Endothelial cell of umbilical vein (primary cell): ENCODE data around the gene IGSF9B. TPM values are rescaled to one million over a fixed set of nuclear protein-coding genes. Genes with fewer than 3 reads are reported as not detected.

Experiments used
- BruUV-seq: library from RNA; stranded (reverse); fragments of 400-500 nt; replicated peaks from 2 replicates; lab custom pipeline; 2021; lab: Mats Ljungman, UMichigan
- CTCF ChIA-PET: fragments of 300-600, 350-600 bp; sonication (Branson Sonifier 250); formaldehyde crosslinking; loops from one replicate; lab custom pipeline; 2021; ENCODE audit warnings: antibody characterized with exemption, inconsistent platforms; lab: Charles Lee
- POLR2A ChIA-PET: fragments of 300-600, 350-600 bp; sonication (Branson Sonifier 250); formaldehyde crosslinking; loops from one replicate; lab custom pipeline; 2021; ENCODE audit warnings: antibody characterized with exemption, inconsistent platforms; lab: Charles Lee
- DNase-seq: peaks from one replicate; pipeline ENCODE4 v3.0.0-alpha.2; 2011; ENCODE audit warnings: low read depth, low spot score
- FAIRE-seq: peaks from 2 replicates; lab custom pipeline; 2011; peaks lifted over from hg19 to GRCh38; lab: Jason Lieb, UNC
- H2AFZ ChIP-seq: 2 replicates; pipeline ENCODE4 v1.6.0; 2012; ENCODE audit warnings: low read depth, low read length, control low read depth, inconsistent platforms
- H3K27ac ChIP-seq: 2 replicates; pipeline ENCODE4 v1.5.1; 2011; ENCODE audit warnings: low read depth, mild to moderate bottlenecking, control low read depth, low read length, moderate library complexity; ENCODE audit not compliant: insufficient read depth
- H3K27me3 ChIP-seq, 2 experiments: 2 replicates each; pipeline versions ENCODE4 v1.6.0 to v1.6.1; 2011; ENCODE audit warnings: low read length in 2 of 2, mixed read lengths in 1 of 2; ENCODE audit not compliant: control insufficient read depth in 2 of 2, insufficient read depth in 2 of 2
- H3K36me3 ChIP-seq, 2 experiments: 2 replicates in 1 of 2; 3 replicates in 1 of 2; pipeline ENCODE4 v1.5.1; 2011; ENCODE audit warnings: low read length in 2 of 2, mild to moderate bottlenecking in 1 of 2, moderate library complexity in 1 of 2; ENCODE audit not compliant: control insufficient read depth in 2 of 2, insufficient read depth in 2 of 2; ENCODE audit errors: extremely low read depth in 1 of 2
- H3K4me1 ChIP-seq: 3 replicates; pipeline ENCODE4 v1.5.1; 2011; ENCODE audit warnings: mild to moderate bottlenecking, low read length; ENCODE audit not compliant: control insufficient read depth, insufficient read depth; ENCODE audit errors: extremely low read depth
- H3K4me2 ChIP-seq: 2 replicates; pipeline ENCODE4 v1.6.1; 2011; ENCODE audit warnings: low read length, control low read depth, mixed read lengths; ENCODE audit not compliant: insufficient read depth
- H3K4me3 ChIP-seq, 3 experiments: fragments of 200-600 bp in 1 of 3; sonication (generic), shearing (Covaris generic) in 1 of 3; replicated peaks in 1 of 3; 2 replicates each; pipeline ENCODE4 v1.5.1; 2011 to 2016; ENCODE audit warnings: control low read depth in 3 of 3, low read length in 3 of 3, mild to moderate bottlenecking in 2 of 3, inconsistent platforms in 1 of 3, low read depth in 1 of 3, moderate library complexity in 1 of 3; ENCODE audit not compliant: insufficient read depth in 1 of 3
- H3K79me2 ChIP-seq: 2 replicates; pipeline ENCODE4 v1.6.0; 2012; ENCODE audit warnings: low read length, inconsistent platforms; ENCODE audit not compliant: control insufficient read depth, insufficient read depth
- H3K9ac ChIP-seq: replicated peaks from 2 replicates; pipeline ENCODE3; 2011; ENCODE audit warnings: low read length, control low read depth; ENCODE audit not compliant: insufficient read depth; ENCODE audit errors: extremely low read depth
- H3K9me1 ChIP-seq: replicated peaks from 3 replicates; pipeline ENCODE4 v1.6.0; 2011; ENCODE audit warnings: mild to moderate bottlenecking, low read length; ENCODE audit not compliant: control insufficient read depth, insufficient read depth; ENCODE audit errors: extremely low read depth
- H3K9me3 ChIP-seq: replicated peaks from 2 replicates; pipeline ENCODE4 v1.5.1; 2012; ENCODE audit warnings: low read length, inconsistent platforms; ENCODE audit not compliant: control insufficient read depth, insufficient read depth
- H4K20me1 ChIP-seq: replicated peaks from 2 replicates; pipeline ENCODE3; 2011; ENCODE audit warnings: mild to moderate bottlenecking, low read length; ENCODE audit not compliant: control insufficient read depth, insufficient read depth; ENCODE audit errors: extremely low read depth
- EZH2 ChIP-seq: IDR thresholded peaks from 2 replicates; pipeline ENCODE4 v1.6.1; 2012; ENCODE audit warnings: borderline replicate concordance, low read depth, mild to moderate bottlenecking, moderate library complexity, low read length, inconsistent platforms; ENCODE audit not compliant: severe bottlenecking
- FOS ChIP-seq: IDR thresholded peaks from 2 replicates; pipeline ENCODE4 v1.6.1; 2011; ENCODE audit warnings: mild to moderate bottlenecking, low read length, moderate library complexity, borderline replicate concordance; ENCODE audit not compliant: insufficient read depth
- GATA2 ChIP-seq: IDR thresholded peaks from 2 replicates; pipeline ENCODE4 v1.7.0; 2011; ENCODE audit warnings: low read depth, mild to moderate bottlenecking, moderate library complexity, mixed read lengths, low read length; ENCODE audit not compliant: insufficient read length, insufficient read depth
- JUN ChIP-seq: IDR thresholded peaks from 2 replicates; pipeline ENCODE4 v1.6.1; 2011; ENCODE audit warnings: borderline replicate concordance, low read depth; ENCODE audit not compliant: insufficient read length, insufficient read depth
- MYC ChIP-seq: IDR thresholded peaks from one replicate; pipeline ENCODE4 v1.6.1; 2011; ENCODE audit warnings: mild to moderate bottlenecking, low read depth, low read length
- POLR2A ChIP-seq: IDR thresholded peaks from 2 replicates; pipeline ENCODE4 v1.6.1; 2012; ENCODE audit warnings: low read depth, mild to moderate bottlenecking, control low read depth, low read length
- POLR2AphosphoS5 ChIP-seq: IDR thresholded peaks from 2 replicates; pipeline ENCODE4 v1.6.1; 2012; ENCODE audit warnings: low read depth, mild to moderate bottlenecking, control low read depth, low read length, moderate library complexity; ENCODE audit not compliant: insufficient read depth
- dilution Hi-C: fragments of 300-500 bp; cut with MboI; formaldehyde crosslinking; loops from one replicate; pipeline ENCODE4 v1.15.0; 2019; ENCODE audit warnings: low sequenced_read_pairs; ENCODE audit not compliant: extremely low pct_ligation_motif_present
- intact Hi-C: fragments of 100-400 bp; cut with micrococcal nuclease; formaldehyde crosslinking; loops from one replicate; pipeline ENCODE4 v1.10.0; 2022
- polyA plus RNA-seq, 4 experiments: library from polyadenylated mRNA; depleted of rRNA in 3 of 4; stranded (reverse) in 3 of 4; unstranded in 1 of 4; fragments of >200 nt; gene quantifications; 2 replicates each; pipeline versions ENCODE4 v1.2.1 to v1.2.3, GENCODE V29; 2011 to 2012; ENCODE audit warnings: missing spikeins in 1 of 4
- total RNA-seq: library from RNA; stranded (reverse); gene quantifications from 2 replicates; pipeline ENCODE4 v1.2.3, GENCODE V29; 2021
- TF ChIP-seq, protein P1 (sequence below): IDR thresholded peaks from 2 replicates; pipeline ENCODE4 v1.6.1; 2011; ENCODE audit not compliant: insufficient read depth, insufficient read length
- TF ChIP-seq, protein P2 (sequence below), 2 donors: IDR thresholded peaks; 1 replicate in 1 of 2; 2 replicates in 1 of 2; pipeline ENCODE4 v1.5.1; 2011; ENCODE audit warnings: low read length in 2 of 2, mild to moderate bottlenecking in 2 of 2, moderate library complexity in 2 of 2, control low read depth in 1 of 2, inconsistent platforms in 1 of 2, low read depth in 1 of 2; ENCODE audit not compliant: insufficient read depth in 1 of 2; ENCODE audit errors: extremely low read depth in 1 of 2

The IGSF9B gene
- total and polyA plus RNA-seq, 2 donors (not counting 3 experiments of a cell fraction or from before 2014, with no cell fraction given) = 0.15 to 0.18 TPM

DNA sequence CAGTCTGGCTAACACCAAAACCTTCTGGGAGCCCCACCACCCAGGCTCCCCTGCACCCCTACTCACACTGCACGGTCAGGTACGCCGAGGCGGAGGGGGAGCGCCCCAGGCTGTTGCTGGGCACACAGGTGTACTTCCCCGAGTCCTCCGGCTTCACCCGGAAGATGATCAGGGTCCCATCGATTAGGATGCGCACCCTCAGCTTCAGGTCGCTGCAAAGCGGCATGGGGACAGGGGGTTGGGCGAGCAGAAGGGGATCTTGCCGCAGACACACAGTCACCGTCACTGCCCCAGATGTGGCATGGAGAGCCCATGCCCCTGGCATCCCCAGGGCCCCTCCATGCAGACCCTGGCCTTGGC lies 21.2 kb downstream of the IGSF9B start:
- POLR2A ChIA-PET = no interaction called here
- H3K79me2 ChIP-seq = no peaks in the 10 kb centered on the region
- no peaks in the 10 kb centered on the region for H3K4me1 ChIP-seq
- no peak for FAIRE-seq
- H2AFZ ChIP-seq = no peak overlapping the region
- TF ChIP-seq, protein P1, sequence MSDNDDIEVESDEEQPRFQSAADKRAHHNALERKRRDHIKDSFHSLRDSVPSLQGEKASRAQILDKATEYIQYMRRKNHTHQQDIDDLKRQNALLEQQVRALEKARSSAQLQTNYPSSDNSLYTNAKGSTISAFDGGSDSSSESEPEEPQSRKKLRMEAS = no peak
- no peak for TF ChIP-seq MYC
- no peak for TF ChIP-seq JUN
- no peak for TF ChIP-seq FOS
- TF ChIP-seq, protein P2, sequence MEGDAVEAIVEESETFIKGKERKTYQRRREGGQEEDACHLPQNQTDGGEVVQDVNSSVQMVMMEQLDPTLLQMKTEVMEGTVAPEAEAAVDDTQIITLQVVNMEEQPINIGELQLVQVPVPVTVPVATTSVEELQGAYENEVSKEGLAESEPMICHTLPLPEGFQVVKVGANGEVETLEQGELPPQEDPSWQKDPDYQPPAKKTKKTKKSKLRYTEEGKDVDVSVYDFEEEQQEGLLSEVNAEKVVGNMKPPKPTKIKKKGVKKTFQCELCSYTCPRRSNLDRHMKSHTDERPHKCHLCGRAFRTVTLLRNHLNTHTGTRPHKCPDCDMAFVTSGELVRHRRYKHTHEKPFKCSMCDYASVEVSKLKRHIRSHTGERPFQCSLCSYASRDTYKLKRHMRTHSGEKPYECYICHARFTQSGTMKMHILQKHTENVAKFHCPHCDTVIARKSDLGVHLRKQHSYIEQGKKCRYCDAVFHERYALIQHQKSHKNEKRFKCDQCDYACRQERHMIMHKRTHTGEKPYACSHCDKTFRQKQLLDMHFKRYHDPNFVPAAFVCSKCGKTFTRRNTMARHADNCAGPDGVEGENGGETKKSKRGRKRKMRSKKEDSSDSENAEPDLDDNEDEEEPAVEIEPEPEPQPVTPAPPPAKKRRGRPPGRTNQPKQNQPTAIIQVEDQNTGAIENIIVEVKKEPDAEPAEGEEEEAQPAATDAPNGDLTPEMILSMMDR (IDR thresholded peaks at IDR 0.05; ENCODE audit: extremely low read depth in 1 of 2, insufficient read depth in 1 of 2, low read depth in 1 of 2, low read length in 2 of 2) = no peak
- no peak for TF ChIP-seq POLR2A
- no peak for TF ChIP-seq POLR2AphosphoS5
- TF ChIP-seq GATA2 = no peak
- no peak for TF ChIP-seq EZH2
- no peaks in the 10 kb centered on the region for H4K20me1 ChIP-seq
- H3K9ac ChIP-seq = no peak overlapping the region
- CTCF ChIA-PET = no interaction called here
- H3K4me2 ChIP-seq = no peak overlapping the region
- dilution Hi-C loops (no loop called here), intact Hi-C loops (no loop called here)
- H3K9me1 ChIP-seq = no peaks in the 10 kb centered on the region
- no TSS peak for BruUV-seq
- no peaks in the 10 kb centered on the region for H3K27me3 ChIP-seq
- H3K4me3 ChIP-seq = no peak overlapping the region
- H3K27ac ChIP-seq = no peak overlapping the region
- DNase-seq = no peak
- H3K36me3 ChIP-seq = no peaks in the 10 kb centered on the region
- H3K9me3 ChIP-seq = no peaks in the 10 kb centered on the region
